ENCODE data around the gene MTMR12. TPM values are rescaled to one million over a fixed set of nuclear protein-coding genes. Genes with fewer than 3 reads are reported as not detected.
"Not testable (repeated sequence)": the region's sequence is repeated elsewhere in the genome, so short reads cannot be mapped to it uniquely, and the experiment has no call there.

MTMR12 gene
- total and polyA plus RNA-seq, 2 experiments from 2014 or later: 5.5 to 13.4 TPM

DNA sequence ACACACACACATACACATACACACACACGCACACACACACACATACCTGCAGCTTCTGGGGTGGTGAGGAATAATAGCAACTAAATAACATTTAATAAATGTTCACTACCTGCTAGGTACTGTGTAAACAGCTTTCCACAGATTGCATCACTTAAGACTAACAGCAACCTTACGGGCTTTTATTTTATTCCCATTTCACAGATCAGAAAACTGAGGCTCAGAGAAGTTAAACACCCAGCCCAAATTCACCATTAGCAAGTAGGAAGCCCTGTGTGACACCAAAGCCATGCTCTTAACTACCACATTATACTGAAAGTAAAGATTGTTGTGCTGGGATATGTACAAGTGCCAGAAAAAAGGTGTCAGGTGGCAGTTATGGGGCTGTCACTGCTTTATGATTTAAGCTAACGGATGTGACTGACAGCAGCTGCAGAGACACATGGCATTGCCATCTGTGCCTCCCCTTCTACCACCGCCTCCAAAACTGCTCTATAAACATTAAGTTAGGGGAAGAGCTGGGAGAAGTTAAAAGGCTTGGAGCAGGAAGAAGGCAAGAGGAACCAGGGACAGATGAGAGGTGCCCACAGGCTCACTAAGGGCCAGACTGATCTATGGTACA lies 13.6 kb downstream of the MTMR12 start:
- in situ Hi-C loops (cut with MboI): no loop called here
- no peak for TF ChIP-seq EZH2 (IDR thresholded peaks at IDR 0.05; ENCODE audit: insufficient read depth, poor library complexity, severe bottlenecking)
- TF ChIP-seq EZH2phosphoT487 (IDR thresholded peaks at IDR 0.05; ENCODE audit: insufficient read depth, low read depth): no peak
- H3K4me2 ChIP-seq (ENCODE audit: unreplicated experiment): no peak overlapping the region
- no peaks in the 10 kb centered on the region for H3K9me2 ChIP-seq (ENCODE audit: insufficient read depth)
- no peaks in the 10 kb centered on the region for H3K9me3 ChIP-seq (ENCODE audit: low read depth)
- H3K36me3 ChIP-seq (ENCODE audit: low read depth): no peaks in the 10 kb centered on the region
- DNase-seq: no peak
- no peak overlapping the region for H3K4me3 ChIP-seq
- H3K79me2 ChIP-seq (ENCODE audit: insufficient read depth): peaks cover 94% of the 10 kb centered on the region
- no peaks in the 10 kb centered on the region for H3F3A ChIP-seq (ENCODE audit: insufficient read depth)
- H2AFZ ChIP-seq: no peak overlapping the region
- WGBS, 2 experiments (ENCODE audit: low coverage in 1 of 2, low lambda C conversion rate in 2 of 2, missing lambda C conversion rate in 2 of 2): 95 to 97% methylated on average over 4 of the region's 4 CpGs
- H4K20me1 ChIP-seq (ENCODE audit: insufficient read depth): no peaks in the 10 kb centered on the region
- H3K9ac ChIP-seq: no peak overlapping the region
- no peaks in the 10 kb centered on the region for H3K27me3 ChIP-seq (replicated peaks; ENCODE audit: insufficient read depth)
- H3K4me1 ChIP-seq (ENCODE audit: insufficient read depth): peaks cover 6% of the 10 kb centered on the region; the same call in 1 of the 2 replicates
- no peak overlapping the region for H3K27ac ChIP-seq

DNA sequence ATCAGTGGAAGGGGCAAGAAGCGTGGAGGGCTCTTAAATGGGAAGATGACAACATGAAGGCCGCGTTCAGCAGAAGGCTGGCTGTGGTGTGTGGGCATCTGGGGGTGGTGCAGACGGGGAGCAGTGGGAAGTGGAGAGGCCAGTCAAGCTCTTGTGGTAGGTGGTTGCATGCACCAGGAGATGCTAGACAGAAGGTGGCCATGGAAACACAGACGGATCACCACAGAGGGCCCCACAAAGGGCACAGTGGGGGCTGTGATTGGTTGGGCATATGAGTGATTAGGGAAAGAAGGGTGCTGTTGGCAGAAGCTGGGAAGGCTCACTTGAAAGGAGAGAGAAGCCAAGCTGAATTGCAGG lies 14.7 kb downstream of the MTMR12 start:
- Histone ChIP-seq H3K4me2 (ENCODE audit: unreplicated experiment) (no peak overlapping the region), H3F3A (ENCODE audit: insufficient read depth) (no peaks in the 10 kb centered on the region), H3K79me2 (ENCODE audit: insufficient read depth) (peaks cover 86% of the 10 kb centered on the region), H3K36me3 (ENCODE audit: low read depth) (no peaks in the 10 kb centered on the region), H3K27ac (no peak overlapping the region), H3K27me3 (replicated peaks; ENCODE audit: insufficient read depth) (no peaks in the 10 kb centered on the region), H3K9me3 (ENCODE audit: low read depth) (no peaks in the 10 kb centered on the region), H3K9ac (no peak overlapping the region), H3K9me2 (ENCODE audit: insufficient read depth) (no peaks in the 10 kb centered on the region), H3K4me3 (no peak overlapping the region), H2AFZ (no peak overlapping the region), H4K20me1 (ENCODE audit: insufficient read depth) (no peaks in the 10 kb centered on the region), H3K4me1 (ENCODE audit: insufficient read depth) (peaks cover 6% of the 10 kb centered on the region; the same call in 1 of the 2 replicates)
- 99% methylated on average over 5 of the region's 5 CpGs for WGBS, 2 experiments (ENCODE audit: low coverage in 1 of 2, low lambda C conversion rate in 2 of 2, missing lambda C conversion rate in 2 of 2)
- in situ Hi-C loops (cut with MboI): no loop called here
- DNase-seq: no peak
- TF ChIP-seq EZH2phosphoT487 (IDR thresholded peaks at IDR 0.05; ENCODE audit: insufficient read depth, low read depth): no peak
- TF ChIP-seq EZH2 (IDR thresholded peaks at IDR 0.05; ENCODE audit: insufficient read depth, poor library complexity, severe bottlenecking): no peak

DNA sequence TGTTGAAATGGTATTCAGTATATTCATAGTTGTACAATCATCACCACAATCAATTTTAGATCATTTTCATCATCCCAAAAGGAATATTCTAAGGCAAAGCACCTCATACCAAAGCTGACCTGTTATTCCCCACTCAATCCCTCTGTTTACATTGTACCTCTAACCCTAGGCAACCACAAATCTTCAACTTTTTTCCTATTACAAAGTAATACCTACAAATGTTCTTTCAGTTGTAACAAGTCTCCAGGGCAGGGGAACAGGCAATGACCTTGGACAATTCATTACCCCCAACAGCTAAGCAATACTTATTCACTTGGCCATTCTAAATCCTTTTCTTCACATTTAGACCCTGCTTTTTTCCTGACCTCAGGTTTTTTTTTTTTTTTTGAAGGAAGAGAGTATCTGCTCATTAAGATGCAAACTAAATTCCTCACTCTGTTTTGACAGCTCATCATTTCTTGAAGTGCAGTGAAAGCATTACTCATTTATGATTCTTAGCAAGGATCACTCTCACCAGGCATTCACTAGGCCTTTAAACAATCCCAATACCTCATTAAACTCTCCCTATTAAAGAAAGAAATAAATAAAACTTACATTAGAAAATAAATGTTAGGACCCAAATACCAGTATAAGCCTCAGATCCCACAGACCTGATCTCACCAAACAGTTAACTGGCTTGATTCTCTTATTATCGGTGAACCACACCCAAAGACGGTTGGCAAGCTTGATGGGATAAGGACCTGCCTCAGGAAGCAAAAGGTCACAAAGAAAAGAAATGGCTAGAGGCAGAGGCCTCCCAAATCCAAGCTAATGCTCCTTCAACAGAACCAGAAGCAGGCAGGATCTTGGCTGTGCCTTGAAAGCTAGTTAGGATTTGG lies 15.3 kb downstream of the MTMR12 start:
- peaks cover 6% of the 10 kb centered on the region; the same call in 1 of the 2 replicates for H3K4me1 ChIP-seq (ENCODE audit: insufficient read depth)
- TF ChIP-seq EZH2phosphoT487 (IDR thresholded peaks at IDR 0.05; ENCODE audit: insufficient read depth, low read depth): no peak
- TF ChIP-seq EZH2 (IDR thresholded peaks at IDR 0.05; ENCODE audit: insufficient read depth, poor library complexity, severe bottlenecking): no peak
- H3K27ac ChIP-seq: no peak overlapping the region
- H3K4me2 ChIP-seq (ENCODE audit: unreplicated experiment): no peak overlapping the region
- no peaks in the 10 kb centered on the region for H3K36me3 ChIP-seq (ENCODE audit: low read depth)
- no peak overlapping the region for H3K4me3 ChIP-seq
- H3K9ac ChIP-seq: no peak overlapping the region
- no peaks in the 10 kb centered on the region for H3K9me3 ChIP-seq (ENCODE audit: low read depth)
- H2AFZ ChIP-seq: no peak overlapping the region
- no peak for DNase-seq
- no peaks in the 10 kb centered on the region for H3K9me2 ChIP-seq (ENCODE audit: insufficient read depth)
- no peaks in the 10 kb centered on the region for H3K27me3 ChIP-seq (replicated peaks; ENCODE audit: insufficient read depth)
- H4K20me1 ChIP-seq (ENCODE audit: insufficient read depth): no peaks in the 10 kb centered on the region
- H3K79me2 ChIP-seq (ENCODE audit: insufficient read depth): peaks cover 80% of the 10 kb centered on the region
- WGBS, 2 experiments (ENCODE audit: low coverage in 1 of 2, low lambda C conversion rate in 2 of 2, missing lambda C conversion rate in 2 of 2): 50 to 55% methylated on average over 2 of the region's 2 CpGs
- no peaks in the 10 kb centered on the region for H3F3A ChIP-seq (ENCODE audit: insufficient read depth)
- in situ Hi-C loops (cut with MboI): no loop called here

DNA sequence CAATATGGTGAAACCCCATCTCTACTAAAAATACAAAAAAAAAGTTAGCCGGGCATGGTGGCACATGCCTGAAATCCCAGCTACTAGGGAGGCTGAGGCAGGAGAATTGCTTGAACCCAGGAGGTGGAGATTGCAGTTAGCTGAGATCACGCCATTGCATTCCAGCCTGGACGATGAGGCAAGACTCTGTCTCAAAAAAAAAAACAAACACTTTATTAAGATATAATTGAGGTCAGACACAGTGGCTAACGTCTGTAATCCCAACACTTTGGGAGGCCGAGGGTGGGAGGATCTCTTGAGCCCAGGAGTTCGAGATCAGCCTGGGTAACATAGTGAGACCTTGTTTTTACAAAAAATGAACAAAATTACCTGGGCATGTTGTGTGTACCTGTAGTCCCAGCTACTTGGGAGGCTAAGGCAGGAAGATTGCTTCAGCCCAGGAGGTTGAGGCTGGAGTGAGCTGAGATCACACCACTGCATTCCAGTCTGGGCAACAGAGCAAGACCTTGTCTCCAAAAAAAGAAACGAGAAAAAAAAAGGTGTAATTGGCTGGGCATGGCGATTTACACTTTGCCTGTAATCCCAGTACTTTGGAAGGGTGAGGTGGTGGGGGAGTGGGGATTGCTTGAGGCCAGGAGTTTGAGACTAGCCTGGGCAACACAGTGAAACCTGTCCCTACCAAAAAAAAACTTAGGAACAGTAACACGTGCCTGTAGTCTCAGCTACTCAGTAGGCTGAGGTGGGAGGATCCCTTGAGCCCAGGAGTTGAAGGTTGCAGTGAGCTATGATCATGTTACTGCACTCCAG lies 16.6 kb downstream of the MTMR12 start:
- H3K9me2 ChIP-seq (ENCODE audit: insufficient read depth); H3K4me2 ChIP-seq (ENCODE audit: unreplicated experiment); H3K4me1 ChIP-seq (ENCODE audit: insufficient read depth); H3K9ac ChIP-seq; H4K20me1 ChIP-seq (ENCODE audit: insufficient read depth); H3K27me3 ChIP-seq (replicated peaks; ENCODE audit: insufficient read depth); H3K9me3 ChIP-seq (ENCODE audit: low read depth); H3K4me3 ChIP-seq; in situ Hi-C loops (cut with MboI); DNase-seq; H3K36me3 ChIP-seq (ENCODE audit: low read depth); H2AFZ ChIP-seq; H3K27ac ChIP-seq; H3F3A ChIP-seq (ENCODE audit: insufficient read depth): not testable (repeated sequence)
- 86 to 87% methylated on average over 9 of the region's 9 CpGs for WGBS, 2 experiments (ENCODE audit: low coverage in 1 of 2, low lambda C conversion rate in 2 of 2, missing lambda C conversion rate in 2 of 2)
- peaks cover 67% of the 10 kb centered on the region for H3K79me2 ChIP-seq (ENCODE audit: insufficient read depth)

Measured in GM23248 (cell line).